Placental pericyte (primary cell): Measurements from ENCODE around the gene CDX2. TPM values are rescaled to one million over a fixed set of nuclear protein-coding genes. Genes with fewer than 3 reads are reported as not detected.

ENCODE experiments used
- small RNA-seq: library from RNA; depleted of rRNA; stranded (forward); fragments of <200 nt; gene quantifications from one replicate; pipeline ENCODE3, GENCODE V24; 2012; ENCODE audit warnings: low replicate concordance
- total RNA-seq: library from RNA; depleted of rRNA; stranded (reverse); fragments of >200 nt; gene quantifications from 2 replicates; pipeline ENCODE4 v1.2.3, GENCODE V29; 2012

CDX2 gene, protein sequence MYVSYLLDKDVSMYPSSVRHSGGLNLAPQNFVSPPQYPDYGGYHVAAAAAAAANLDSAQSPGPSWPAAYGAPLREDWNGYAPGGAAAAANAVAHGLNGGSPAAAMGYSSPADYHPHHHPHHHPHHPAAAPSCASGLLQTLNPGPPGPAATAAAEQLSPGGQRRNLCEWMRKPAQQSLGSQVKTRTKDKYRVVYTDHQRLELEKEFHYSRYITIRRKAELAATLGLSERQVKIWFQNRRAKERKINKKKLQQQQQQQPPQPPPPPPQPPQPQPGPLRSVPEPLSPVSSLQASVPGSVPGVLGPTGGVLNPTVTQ
- total RNA-seq: not detected in 2 replicates

DNA sequence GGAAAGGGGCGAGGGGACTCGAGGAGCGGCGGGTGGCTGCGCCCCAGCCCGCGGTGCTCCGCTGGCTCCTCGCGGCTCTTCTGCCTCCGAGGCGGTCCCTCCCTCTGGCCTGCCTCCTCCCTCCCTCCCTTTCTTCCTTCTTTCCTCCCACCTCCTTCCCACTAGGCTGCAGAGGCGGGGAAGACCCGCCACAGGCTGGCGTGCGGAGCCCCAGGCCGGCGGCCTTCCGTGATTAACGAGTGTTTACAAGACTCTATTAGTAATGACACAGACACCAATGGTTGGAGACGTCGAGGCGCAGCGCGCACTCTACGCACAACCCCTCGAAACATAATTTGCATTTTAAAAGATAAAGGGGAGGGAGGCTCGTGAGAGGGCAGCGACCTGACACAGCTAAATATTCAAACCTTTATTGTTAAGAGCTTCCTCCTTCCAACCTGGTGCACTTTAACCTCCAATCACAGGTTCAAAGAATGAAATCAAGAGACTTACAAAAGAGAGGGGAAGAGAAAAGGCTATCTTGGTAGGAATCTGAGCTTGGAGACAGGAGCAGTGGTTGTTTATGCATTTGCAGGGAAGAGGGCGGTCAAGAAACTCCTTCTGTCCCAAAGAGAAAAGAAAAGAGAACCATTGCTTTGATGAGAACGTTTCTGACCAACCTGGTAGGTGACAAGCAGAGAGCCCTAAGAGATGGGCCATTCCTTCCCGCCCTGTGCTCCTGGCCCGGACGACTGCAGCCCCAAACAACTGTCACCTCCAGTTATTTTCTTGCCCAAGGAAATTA lies at the start of gene CDX2:
Gene CDX2, minus strand, starts transcription at position 234 of the 784 bp plus-strand sequence. CDS start 309 bp downstream, outside the sequence.

DNA sequence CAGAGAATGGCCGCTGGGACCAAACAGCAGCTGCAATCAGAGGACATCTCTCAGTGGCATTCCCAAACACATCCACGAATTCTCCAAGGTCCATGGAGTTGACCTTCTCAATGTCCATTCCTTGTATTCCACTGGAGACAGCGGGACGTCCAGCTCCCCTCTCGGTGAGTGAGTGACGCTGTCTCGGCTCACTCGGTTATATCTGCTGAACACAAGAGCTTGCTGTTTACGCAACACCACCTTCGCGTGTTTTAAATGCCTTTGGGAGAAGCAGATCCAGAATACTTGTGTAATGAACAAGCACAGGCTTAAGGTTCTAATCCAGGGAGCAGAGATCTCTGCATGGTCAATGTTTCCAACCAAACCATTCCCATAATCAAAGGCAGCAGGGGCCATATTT lies 19.4 kb upstream of the CDX2 start, which contains the start of gene URAD:
Gene URAD, minus strand, starts transcription at position 174 of the 400 bp plus-strand sequence. Its CDS starts 56 bp downstream, at position 118.

DNA sequence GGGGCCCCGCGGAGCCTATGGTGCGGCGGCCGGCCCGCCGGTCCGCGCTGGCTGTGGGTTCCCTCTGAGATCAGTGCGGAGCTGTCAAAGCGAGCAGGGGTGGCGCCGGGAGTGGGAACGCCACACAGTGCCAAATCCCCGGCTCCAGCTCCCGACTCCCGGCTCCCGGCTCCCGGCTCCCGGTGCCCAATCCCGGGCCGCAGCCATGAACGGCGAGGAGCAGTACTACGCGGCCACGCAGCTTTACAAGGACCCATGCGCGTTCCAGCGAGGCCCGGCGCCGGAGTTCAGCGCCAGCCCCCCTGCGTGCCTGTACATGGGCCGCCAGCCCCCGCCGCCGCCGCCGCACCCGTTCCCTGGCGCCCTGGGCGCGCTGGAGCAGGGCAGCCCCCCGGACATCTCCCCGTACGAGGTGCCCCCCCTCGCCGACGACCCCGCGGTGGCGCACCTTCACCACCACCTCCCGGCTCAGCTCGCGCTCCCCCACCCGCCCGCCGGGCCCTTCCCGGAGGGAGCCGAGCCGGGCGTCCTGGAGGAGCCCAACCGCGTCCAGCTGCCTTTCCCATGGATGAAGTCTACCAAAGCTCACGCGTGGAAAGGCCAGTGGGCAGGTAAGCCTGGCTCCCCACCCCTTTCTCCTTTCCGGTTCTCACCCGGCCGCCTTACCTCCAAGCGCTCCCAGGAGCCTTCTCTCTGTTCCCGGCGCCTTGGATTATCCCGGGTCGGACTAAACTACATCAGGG lies 49.0 kb downstream of the CDX2 start, which contains the start of gene PDX1:
Gene PDX1, plus strand, starts transcription at position 67 of the 743 bp plus-strand sequence. Its CDS starts 139 bp downstream, at position 206.

Small RNA genes lying within 50 kb of the gene (small RNA-seq; reads per million reads assigned to genes)
- 0.29 reads per million for gene ATP5F1EP2
- gene RN7SL272P: not detected

Other genes starting within 250 kb of the CDX2 start
- gene GSX1, start 176.8 kb downstream of the CDX2 start, total RNA-seq: not detected in 2 replicates
- not detected in 2 replicates for gene PDX1, start 49.3 kb downstream of the CDX2 start, total RNA-seq
- not detected in 2 replicates for gene URAD, start 19.4 kb upstream of the CDX2 start, total RNA-seq
- not detected in 2 replicates for gene FLT3, start 131.3 kb upstream of the CDX2 start, total RNA-seq
- gene PAN3, start 169.2 kb upstream of the CDX2 start, total RNA-seq: 20.8 and 23.5 TPM in 2 replicates